Prostate gland (tissue), 2 donors: Measurements from ENCODE around the gene HLA-DOB. TPM values are rescaled to one million over a fixed set of nuclear protein-coding genes. Genes with fewer than 3 reads are reported as not detected.
"Not testable (repeated sequence)": the region's sequence is repeated elsewhere in the genome, so short reads cannot be mapped to it uniquely, and the experiment has no call there.

ENCODE experiments used
- DNase-seq: peaks from one replicate; pipeline ENCODE4 v3.0.0-alpha.2; 2019; ENCODE audit warnings: low spot score
- H3K27ac ChIP-seq, 2 donors: fragments of 200-600 bp; sonication (generic); 2 replicates each; pipeline ENCODE4 v1.5.1; 2017 to 2019
- H3K27me3 ChIP-seq: fragments of 200-600 bp; sonication (generic); replicated peaks from 2 replicates; pipeline ENCODE4 v1.5.1; 2019; ENCODE audit not compliant: insufficient read depth
- H3K36me3 ChIP-seq, 2 donors: fragments of 200-600 bp; sonication (generic); 1 replicate in 1 of 2; 2 replicates in 1 of 2; pipeline versions ENCODE4 v1.5.1 to v1.8.1; 2017 to 2019
- H3K4me1 ChIP-seq: fragments of 200-600 bp; sonication (generic); replicated peaks from 2 replicates; pipeline ENCODE4 v1.5.1; 2019
- H3K4me3 ChIP-seq, 2 donors: fragments of 200-600 bp; sonication (generic); 2 replicates each; pipeline ENCODE4 v1.5.1; 2017 to 2019
- H3K9me3 ChIP-seq: fragments of 200-600 bp; sonication (generic); 2 replicates; pipeline ENCODE4 v1.5.1; 2017
- POLR2A ChIP-seq: fragments of 450-650 bp; IDR thresholded peaks from one replicate; pipeline ENCODE4 v1.6.1; 2016; ENCODE audit warnings: antibody characterized with exemption, mild to moderate bottlenecking
- POLR2AphosphoS5 ChIP-seq: sonication (generic); formaldehyde crosslinking; IDR thresholded peaks from one replicate; pipeline ENCODE4 v1.6.1; 2017; ENCODE audit warnings: antibody characterized with exemption
- WGBS: methylation state at CpG from one replicate; pipeline ENCODE4 v1.1.5; 2018; 5-methylcytosine and 5-hydroxymethylcytosine counted together
- intact Hi-C: fragments of 100-400 bp; cut with DNase I; formaldehyde crosslinking; loops from one replicate; pipeline ENCODE4 v1.14.2; 2022
- total RNA-seq, 2 donors: library from RNA; depleted of rRNA; stranded (reverse); fragments of >200 nt; gene quantifications; one replicate each; pipeline ENCODE4 v1.1.0, GENCODE V29; 2016
- TF ChIP-seq, protein P1 (sequence below), 4 experiments: fragments of 200-600 bp in 2 of 4; fragments of 450-650 bp in 2 of 4; sonication (generic) in 2 of 4; IDR thresholded peaks; 1 replicate in 3 of 4; 2 replicates in 1 of 4; pipeline ENCODE4 v1.5.1; 2016 to 2019; ENCODE audit warnings: antibody characterized with exemption in 4 of 4, mild to moderate bottlenecking in 2 of 4, moderate library complexity in 2 of 4

Gene HLA-DOB
- total RNA-seq, 2 donors from 2014 or later = 0.41 TPM; not detected in 1

GRCh38 chr6:32807020-32807580, 9.7 kb downstream of the HLA-DOB start:
- intact Hi-C loops = no loop called here
- TF ChIP-seq, protein P1, sequence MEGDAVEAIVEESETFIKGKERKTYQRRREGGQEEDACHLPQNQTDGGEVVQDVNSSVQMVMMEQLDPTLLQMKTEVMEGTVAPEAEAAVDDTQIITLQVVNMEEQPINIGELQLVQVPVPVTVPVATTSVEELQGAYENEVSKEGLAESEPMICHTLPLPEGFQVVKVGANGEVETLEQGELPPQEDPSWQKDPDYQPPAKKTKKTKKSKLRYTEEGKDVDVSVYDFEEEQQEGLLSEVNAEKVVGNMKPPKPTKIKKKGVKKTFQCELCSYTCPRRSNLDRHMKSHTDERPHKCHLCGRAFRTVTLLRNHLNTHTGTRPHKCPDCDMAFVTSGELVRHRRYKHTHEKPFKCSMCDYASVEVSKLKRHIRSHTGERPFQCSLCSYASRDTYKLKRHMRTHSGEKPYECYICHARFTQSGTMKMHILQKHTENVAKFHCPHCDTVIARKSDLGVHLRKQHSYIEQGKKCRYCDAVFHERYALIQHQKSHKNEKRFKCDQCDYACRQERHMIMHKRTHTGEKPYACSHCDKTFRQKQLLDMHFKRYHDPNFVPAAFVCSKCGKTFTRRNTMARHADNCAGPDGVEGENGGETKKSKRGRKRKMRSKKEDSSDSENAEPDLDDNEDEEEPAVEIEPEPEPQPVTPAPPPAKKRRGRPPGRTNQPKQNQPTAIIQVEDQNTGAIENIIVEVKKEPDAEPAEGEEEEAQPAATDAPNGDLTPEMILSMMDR (IDR thresholded peaks at IDR 0.05) = no peak
- no peak for TF ChIP-seq POLR2AphosphoS5
- TF ChIP-seq POLR2A = no peak

GRCh38 chr6:32805404-32805803, 11.4 kb downstream of the HLA-DOB start:
- not testable (repeated sequence) for H3K27ac ChIP-seq

More at GRCh38 chr6:32807020-32807580, 9.7 kb downstream of the HLA-DOB start:
- DNase-seq = no peak
- H3K9me3 ChIP-seq = no peaks in the 10 kb centered on the region
- H3K27ac ChIP-seq = no peak overlapping the region
- H3K36me3 ChIP-seq = no peaks in the 10 kb centered on the region
- no peaks in the 10 kb centered on the region for H3K27me3 ChIP-seq
- H3K4me3 ChIP-seq = no peak overlapping the region
- WGBS = 75% methylated on average over 5 of the region's 5 CpGs
- H3K4me1 ChIP-seq = no peaks in the 10 kb centered on the region

GRCh38 chr6:32803416-32803815, 13.4 kb downstream of the HLA-DOB start:
- TF ChIP-seq POLR2A = no peak
- TF ChIP-seq, protein P1 (IDR thresholded peaks at IDR 0.05) = no peak
- no peak for TF ChIP-seq POLR2AphosphoS5
- WGBS = 56% methylated on average over 2 of the region's 2 CpGs
- Histone ChIP-seq H3K4me1 (no peaks in the 10 kb centered on the region), H3K27ac (no peak overlapping the region), H3K36me3 (no peaks in the 10 kb centered on the region), H3K27me3 (no peaks in the 10 kb centered on the region), H3K9me3 (no peaks in the 10 kb centered on the region), H3K4me3 (no peak overlapping the region)
- intact Hi-C loops = no loop called here
- no peak for DNase-seq

More at GRCh38 chr6:32805404-32805803, 11.4 kb downstream of the HLA-DOB start:
- H3K9me3 ChIP-seq, DNase-seq, H3K27me3 ChIP-seq, H3K4me3 ChIP-seq, intact Hi-C loops, H3K4me1 ChIP-seq, H3K36me3 ChIP-seq: not testable (repeated sequence)

DNA sequence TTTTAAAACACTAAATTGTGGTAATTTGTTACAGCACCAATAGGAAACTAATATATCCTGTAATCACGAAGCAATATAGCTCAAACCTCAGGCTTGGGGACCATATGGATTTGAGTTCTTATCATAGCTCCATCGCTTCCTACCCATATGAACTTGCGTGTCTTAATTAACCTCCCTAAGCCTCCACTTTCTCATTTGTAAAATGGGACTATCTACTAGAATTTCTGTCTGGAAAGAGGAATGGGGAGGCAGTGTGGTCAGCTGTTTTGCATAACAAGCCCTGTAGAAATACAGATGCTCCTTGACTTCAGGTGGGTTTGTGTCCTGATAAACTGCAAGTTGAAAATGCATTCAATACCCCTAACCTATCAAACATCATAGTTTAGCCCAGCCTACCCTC, 17.1 kb downstream of the HLA-DOB start:
- Histone ChIP-seq H3K4me1 (no peaks in the 10 kb centered on the region), H3K27ac (no peak overlapping the region), H3K36me3 (no peaks in the 10 kb centered on the region), H3K9me3 (no peaks in the 10 kb centered on the region), H3K27me3 (no peaks in the 10 kb centered on the region), H3K4me3 (no peak overlapping the region)
- TF ChIP-seq, protein P1 (IDR thresholded peaks at IDR 0.05) = no peak
- TF ChIP-seq POLR2AphosphoS5 (no peak), POLR2A (no peak)
- intact Hi-C loops = loop anchor here (5.0 to 10.0 kb wide), 3 partner anchors 105 to 555 kb away; no protein-coding TSS in a partner anchor
- DNase-seq = no peak
- WGBS = 80% methylated on average over 3 of the region's 3 CpGs

DNA sequence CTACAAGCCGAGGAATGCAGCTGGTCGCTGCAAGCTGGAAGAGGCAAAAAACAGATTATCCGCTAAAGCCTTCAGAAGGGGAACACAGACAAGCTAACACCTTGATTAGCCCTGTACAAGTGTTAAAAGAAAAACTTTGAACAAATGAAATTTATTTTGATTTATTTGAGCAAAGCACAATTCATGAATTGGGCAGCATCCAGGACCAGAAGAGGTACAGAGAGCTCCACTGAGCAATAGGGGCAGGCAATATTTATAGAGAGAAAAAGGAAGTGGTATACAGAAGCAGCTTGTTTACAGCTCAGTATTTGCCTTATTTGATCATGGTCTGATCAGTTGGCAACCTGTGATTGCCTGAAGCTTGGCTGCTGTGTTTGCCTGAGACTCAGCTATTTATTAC, 17.6 kb downstream of the HLA-DOB start:
- H3K4me1 ChIP-seq = no peaks in the 10 kb centered on the region

More for the DNA sequence above, 17.6 kb downstream of the HLA-DOB start:
- Histone ChIP-seq H3K27me3 (no peaks in the 10 kb centered on the region), H3K27ac (no peak overlapping the region), H3K36me3 (no peaks in the 10 kb centered on the region), H3K9me3 (no peaks in the 10 kb centered on the region), H3K4me3 (no peak overlapping the region)
- intact Hi-C loops = loop anchor here (5.0 to 10.0 kb wide), 3 partner anchors 104 to 554 kb away; no protein-coding TSS in a partner anchor
- WGBS = 95% methylated on average over 3 of the region's 3 CpGs
- no peak for TF ChIP-seq POLR2A
- no peak for TF ChIP-seq POLR2AphosphoS5
- TF ChIP-seq, protein P1 (IDR thresholded peaks at IDR 0.05) = no peak
- DNase-seq = no peak
